CD14-positive monocyte (primary cell): ENCODE results near the gene DCANP1. TPM values are rescaled to one million over a fixed set of nuclear protein-coding genes. Genes with fewer than 3 reads are reported as not detected.

Experiments used
- DNase-seq, 3 donors: peaks; one replicate each; pipeline ENCODE4 v3.0.0-alpha.2; 2011 to 2022
- H2AFZ ChIP-seq: 2 replicates; pipeline ENCODE4 v1.6.0; 2012; ENCODE audit warnings: mild to moderate bottlenecking, low read depth, low read length, inconsistent platforms; ENCODE audit not compliant: insufficient read depth, poor library complexity, severe bottlenecking
- H3K27ac ChIP-seq, 2 donors: 1 replicate in 1 of 2; 2 replicates in 1 of 2; pipeline ENCODE4 v1.5.1; 2012 to 2013; ENCODE audit warnings: low read length in 2 of 2, control low read depth in 1 of 2, inconsistent platforms in 1 of 2, low read depth in 1 of 2, mild to moderate bottlenecking in 1 of 2
- H3K27me3 ChIP-seq, 2 donors: one replicate each; pipeline versions ENCODE4 v1.6.0 to v1.6.1; 2011 to 2013; ENCODE audit warnings: low read length in 2 of 2; ENCODE audit not compliant: control insufficient read depth in 2 of 2, insufficient read depth in 2 of 2
- H3K36me3 ChIP-seq, 2 donors: replicated peaks in 1 of 2; 1 replicate in 1 of 2; 2 replicates in 1 of 2; pipeline versions ENCODE4 v1.5.1 to v1.6.1; 2012 to 2013; ENCODE audit warnings: low read length in 2 of 2, control low read depth in 1 of 2, inconsistent platforms in 1 of 2, mild to moderate bottlenecking in 1 of 2; ENCODE audit not compliant: insufficient read depth in 2 of 2, control insufficient read depth in 1 of 2
- H3K4me1 ChIP-seq, 2 donors: 1 replicate in 1 of 2; 2 replicates in 1 of 2; pipeline versions ENCODE4 v1.5.1 to v1.6.1; 2012 to 2013; ENCODE audit warnings: low read length in 2 of 2, control low read depth in 1 of 2, inconsistent platforms in 1 of 2, mild to moderate bottlenecking in 1 of 2, moderate library complexity in 1 of 2; ENCODE audit not compliant: insufficient read depth in 2 of 2, control insufficient read depth in 1 of 2
- H3K4me2 ChIP-seq: replicated peaks from 2 replicates; pipeline ENCODE3; 2012; ENCODE audit warnings: low read length, moderate library complexity, mild to moderate bottlenecking; ENCODE audit not compliant: poor library complexity, severe bottlenecking; ENCODE audit errors: extremely low read depth
- H3K4me3 ChIP-seq, 3 experiments: fragments of 200-600 bp in 1 of 3; sonication (generic) in 1 of 3; replicated peaks in 1 of 3; 1 replicate in 2 of 3; 2 replicates in 1 of 3; pipeline ENCODE4 v1.5.1; 2011 to 2013; ENCODE audit warnings: low read length in 3 of 3, mild to moderate bottlenecking in 3 of 3, control low read depth in 2 of 3, low read depth in 2 of 3, inconsistent platforms in 1 of 3, moderate library complexity in 1 of 3
- H3K79me2 ChIP-seq: 2 replicates; pipeline ENCODE4 v1.6.0; 2012; ENCODE audit warnings: mild to moderate bottlenecking, control low read depth, inconsistent platforms, low read length, moderate library complexity; ENCODE audit not compliant: insufficient read depth
- H3K9ac ChIP-seq: 2 replicates; pipeline ENCODE4 v1.6.0; 2017; ENCODE audit warnings: low read length, mild to moderate bottlenecking; ENCODE audit not compliant: insufficient read depth, poor library complexity, severe bottlenecking
- H3K9me3 ChIP-seq, 2 donors: replicated peaks in 1 of 2; 1 replicate in 1 of 2; 2 replicates in 1 of 2; pipeline versions ENCODE4 v1.5.1 to v1.6.1; 2012 to 2013; ENCODE audit warnings: low read length in 2 of 2, control low read depth in 1 of 2; ENCODE audit not compliant: control insufficient read depth in 1 of 2, insufficient read depth in 1 of 2
- H4K20me1 ChIP-seq: 2 replicates; pipeline ENCODE4 v1.6.0; 2012; ENCODE audit warnings: mild to moderate bottlenecking, low read length, control low read depth, moderate library complexity; ENCODE audit not compliant: insufficient read depth
- H3K27ac Mint-ChIP-seq, 7 donors: one replicate each; pipeline ENCODE4 v1.8.0; 2020; ENCODE audit warnings: mild to moderate bottlenecking in 7 of 7, mixed read lengths in 7 of 7, moderate library complexity in 6 of 7, inconsistent platforms in 2 of 7
- H3K27me3 Mint-ChIP-seq, 3 donors: one replicate each; pipeline ENCODE4 v1.8.0; 2021 to 2022; ENCODE audit warnings: low read depth in 3 of 3, mild to moderate bottlenecking in 3 of 3, mixed read lengths in 3 of 3, moderate library complexity in 3 of 3, inconsistent platforms in 1 of 3
- H3K36me3 Mint-ChIP-seq, 2 donors: one replicate each; pipeline ENCODE4 v1.8.0; 2020; ENCODE audit warnings: mixed read lengths in 2 of 2, inconsistent platforms in 1 of 2, mild to moderate bottlenecking in 1 of 2
- H3K4me1 Mint-ChIP-seq: one replicate; pipeline ENCODE4 v1.8.0; 2020; ENCODE audit warnings: mild to moderate bottlenecking, mixed read lengths
- H3K4me3 Mint-ChIP-seq, 2 donors: one replicate each; pipeline ENCODE4 v1.8.0; 2020; ENCODE audit warnings: mild to moderate bottlenecking in 2 of 2, mixed read lengths in 2 of 2, moderate library complexity in 1 of 2
- H3K9me3 Mint-ChIP-seq, 7 donors: one replicate each; pipeline ENCODE4 v1.8.0; 2020 to 2022; ENCODE audit warnings: mixed read lengths in 7 of 7, mild to moderate bottlenecking in 6 of 7, moderate library complexity in 6 of 7, inconsistent platforms in 2 of 7
- WGBS: methylation state at CpG from one replicate; pipeline ENCODE4 v1.1.5; 2013; ENCODE audit warnings: missing lambda C conversion rate; ENCODE audit not compliant: insufficient coverage; 5-methylcytosine and 5-hydroxymethylcytosine counted together
- intact Hi-C, 2 donors: fragments of 100-400 bp; cut with micrococcal nuclease; formaldehyde crosslinking; loops; one replicate each; pipeline versions ENCODE4 v1.15.0 to v1.15.1; 2023
- polyA plus RNA-seq, 3 donors: library from polyadenylated mRNA; depleted of rRNA in 1 of 3; unstranded in 2 of 3; stranded (reverse) in 1 of 3; fragments of 300-500 nt in 2 of 3; fragments of >200 nt in 1 of 3; fragmentation: Illumina TruSeq in 2 of 3; gene quantifications; 1 replicate in 2 of 3; 2 replicates in 1 of 3; pipeline ENCODE4 v1.2.3, GENCODE V29; 2012 to 2021
- TF ChIP-seq, protein P1 (sequence below): fragments of 200-600 bp; IDR thresholded peaks from one replicate; pipeline ENCODE4 v1.8.0; 2022; ENCODE audit warnings: antibody characterized with exemption, mild to moderate bottlenecking

DCANP1 gene
- polyA plus RNA-seq, 3 donors = 0.14 to 0.85 (median 0.15) TPM

DNA sequence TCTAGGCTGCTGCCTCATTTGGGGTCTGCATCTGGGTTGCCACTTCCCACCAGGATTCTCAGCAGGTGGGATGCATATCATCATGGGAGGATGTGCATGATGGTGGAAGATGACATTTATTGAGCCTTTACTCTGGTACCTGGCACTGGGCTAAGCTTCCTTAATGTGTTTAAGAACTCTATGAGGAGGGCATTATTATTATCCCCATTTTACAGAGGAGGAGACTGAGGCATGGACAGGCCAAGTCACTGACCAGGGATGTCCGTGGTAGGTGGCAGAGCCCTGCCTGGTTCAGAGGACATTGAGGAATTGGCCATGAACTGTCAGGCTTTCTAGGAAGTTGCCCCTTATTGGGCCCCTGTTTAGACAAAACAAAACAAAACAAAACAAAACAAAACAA, 36.1 kb upstream of the DCANP1 start:
- TF ChIP-seq, protein P1, sequence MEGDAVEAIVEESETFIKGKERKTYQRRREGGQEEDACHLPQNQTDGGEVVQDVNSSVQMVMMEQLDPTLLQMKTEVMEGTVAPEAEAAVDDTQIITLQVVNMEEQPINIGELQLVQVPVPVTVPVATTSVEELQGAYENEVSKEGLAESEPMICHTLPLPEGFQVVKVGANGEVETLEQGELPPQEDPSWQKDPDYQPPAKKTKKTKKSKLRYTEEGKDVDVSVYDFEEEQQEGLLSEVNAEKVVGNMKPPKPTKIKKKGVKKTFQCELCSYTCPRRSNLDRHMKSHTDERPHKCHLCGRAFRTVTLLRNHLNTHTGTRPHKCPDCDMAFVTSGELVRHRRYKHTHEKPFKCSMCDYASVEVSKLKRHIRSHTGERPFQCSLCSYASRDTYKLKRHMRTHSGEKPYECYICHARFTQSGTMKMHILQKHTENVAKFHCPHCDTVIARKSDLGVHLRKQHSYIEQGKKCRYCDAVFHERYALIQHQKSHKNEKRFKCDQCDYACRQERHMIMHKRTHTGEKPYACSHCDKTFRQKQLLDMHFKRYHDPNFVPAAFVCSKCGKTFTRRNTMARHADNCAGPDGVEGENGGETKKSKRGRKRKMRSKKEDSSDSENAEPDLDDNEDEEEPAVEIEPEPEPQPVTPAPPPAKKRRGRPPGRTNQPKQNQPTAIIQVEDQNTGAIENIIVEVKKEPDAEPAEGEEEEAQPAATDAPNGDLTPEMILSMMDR = no peak
- Mint-ChIP-seq H3K27ac (no peak overlapping the region), H3K4me3 (no peak overlapping the region), H3K27me3 (peaks cover 27 to 32% (median 31%) of the 10 kb centered on the region in 3 donors), H3K4me1 (peaks cover 5% of the 10 kb centered on the region), H3K9me3 (peaks cover 0 to 4% (median 3%) of the 10 kb centered on the region in 7 donors), H3K36me3 (no peaks in the 10 kb centered on the region)
- Histone ChIP-seq H3K27ac (no peak overlapping the region), H3K27me3 (peaks cover 17 to 27% of the 10 kb centered on the region in 2 donors), H3K9ac (no peak overlapping the region), H4K20me1 (no peaks in the 10 kb centered on the region), H3K4me3 (no peak overlapping the region), H3K79me2 (no peaks in the 10 kb centered on the region), H2AFZ (no peak overlapping the region), H3K4me2 (no peak overlapping the region), H3K36me3 (no peaks in the 10 kb centered on the region), H3K9me3 (peaks cover 0 to 13% of the 10 kb centered on the region in 2 donors), H3K4me1 (peaks cover 8% of the 10 kb centered on the region in 2 donors)
- intact Hi-C loops = no loop called here
- no peak for DNase-seq
- WGBS = 60% methylated on average over 1 of the region's 1 CpG

DNA sequence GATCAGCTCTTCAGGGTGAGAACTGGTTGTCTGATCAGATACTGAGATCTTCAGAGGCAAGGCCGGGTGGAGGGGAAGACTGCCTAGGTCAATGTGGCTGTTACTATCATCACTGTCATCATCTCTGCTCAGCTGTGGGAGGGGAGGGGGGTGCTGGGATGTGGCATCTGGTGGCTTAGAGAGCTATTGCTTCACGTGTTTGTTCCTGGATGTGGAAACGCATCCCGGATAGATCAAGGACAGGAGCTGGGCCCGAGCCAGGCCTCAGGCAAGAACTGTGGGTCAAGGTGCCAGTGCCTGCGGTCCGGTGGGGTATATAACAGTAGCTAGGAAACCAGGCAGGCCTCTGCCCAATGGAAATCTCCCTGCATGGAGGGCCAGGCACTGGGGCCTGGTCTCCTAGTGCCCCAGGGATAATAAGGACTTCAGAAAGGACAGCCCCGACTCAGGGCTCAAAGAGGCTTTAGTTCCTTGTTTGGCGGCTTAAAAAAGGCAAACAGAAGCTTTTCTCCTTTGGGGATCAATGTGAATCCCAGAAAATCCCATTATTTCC, 35.3 kb upstream of the DCANP1 start:
- peaks cover 3% of the 10 kb centered on the region for H3K4me1 Mint-ChIP-seq
- peaks cover 0 to 5% of the 10 kb centered on the region in 2 donors for H3K9me3 ChIP-seq
- H3K4me3 ChIP-seq = no peak overlapping the region
- H4K20me1 ChIP-seq = no peaks in the 10 kb centered on the region
- H2AFZ ChIP-seq = no peak overlapping the region
- DNase-seq = no peak
- H3K4me3 Mint-ChIP-seq = no peak overlapping the region
- no peaks in the 10 kb centered on the region for H3K79me2 ChIP-seq
- no peak overlapping the region for H3K9ac ChIP-seq
- 26% methylated on average over 8 of the region's 9 CpGs for WGBS
- H3K36me3 ChIP-seq = no peaks in the 10 kb centered on the region
- no peak overlapping the region for H3K27ac Mint-ChIP-seq
- TF ChIP-seq, protein P1 = no peak
- peaks cover 9 to 19% of the 10 kb centered on the region in 2 donors for H3K27me3 ChIP-seq
- H3K27me3 Mint-ChIP-seq = peaks cover 19 to 25% (median 23%) of the 10 kb centered on the region in 3 donors
- intact Hi-C loops = no loop called here
- H3K9me3 Mint-ChIP-seq = peaks cover 0 to 3% (median 0%) of the 10 kb centered on the region in 7 donors
- H3K4me2 ChIP-seq = no peak overlapping the region
- H3K27ac ChIP-seq = no peak overlapping the region
- no peaks in the 10 kb centered on the region for H3K36me3 Mint-ChIP-seq
- H3K4me1 ChIP-seq = peaks cover 8% of the 10 kb centered on the region in 2 donors
